GM10266 (cell line): ENCODE results near the gene KRTAP5-7.

ENCODE experiments used
- DNase-seq: peaks from one replicate; pipeline ENCODE4 v3.0.0; 2012; ENCODE audit errors: extremely low spot score
- CTCF ChIP-seq: IDR thresholded peaks from 2 replicates; pipeline ENCODE4 v1.5.1; 2012; ENCODE audit warnings: mild to moderate bottlenecking, low read depth; ENCODE audit not compliant: control insufficient read depth, insufficient read depth; ENCODE audit errors: missing control alignments

Gene KRTAP5-7

GRCh38 chr11:71490044-71490730 is 36.9 kb upstream of the KRTAP5-7 start:
- no peak for TF ChIP-seq CTCF

GRCh38 chr11:71490731-71491390 is 36.2 kb upstream of the KRTAP5-7 start:
- TF ChIP-seq CTCF = no peak
- DNase-seq = no peak

More at GRCh38 chr11:71490044-71490730, 36.9 kb upstream of the KRTAP5-7 start:
- DNase-seq = no peak

GRCh38 chr11:71491531-71491930 is 35.5 kb upstream of the KRTAP5-7 start:
- no peak for TF ChIP-seq CTCF
- DNase-seq = no peak

GRCh38 chr11:71491940-71492339 is 35.1 kb upstream of the KRTAP5-7 start:
- TF ChIP-seq CTCF = no peak
- no peak for DNase-seq

DNA sequence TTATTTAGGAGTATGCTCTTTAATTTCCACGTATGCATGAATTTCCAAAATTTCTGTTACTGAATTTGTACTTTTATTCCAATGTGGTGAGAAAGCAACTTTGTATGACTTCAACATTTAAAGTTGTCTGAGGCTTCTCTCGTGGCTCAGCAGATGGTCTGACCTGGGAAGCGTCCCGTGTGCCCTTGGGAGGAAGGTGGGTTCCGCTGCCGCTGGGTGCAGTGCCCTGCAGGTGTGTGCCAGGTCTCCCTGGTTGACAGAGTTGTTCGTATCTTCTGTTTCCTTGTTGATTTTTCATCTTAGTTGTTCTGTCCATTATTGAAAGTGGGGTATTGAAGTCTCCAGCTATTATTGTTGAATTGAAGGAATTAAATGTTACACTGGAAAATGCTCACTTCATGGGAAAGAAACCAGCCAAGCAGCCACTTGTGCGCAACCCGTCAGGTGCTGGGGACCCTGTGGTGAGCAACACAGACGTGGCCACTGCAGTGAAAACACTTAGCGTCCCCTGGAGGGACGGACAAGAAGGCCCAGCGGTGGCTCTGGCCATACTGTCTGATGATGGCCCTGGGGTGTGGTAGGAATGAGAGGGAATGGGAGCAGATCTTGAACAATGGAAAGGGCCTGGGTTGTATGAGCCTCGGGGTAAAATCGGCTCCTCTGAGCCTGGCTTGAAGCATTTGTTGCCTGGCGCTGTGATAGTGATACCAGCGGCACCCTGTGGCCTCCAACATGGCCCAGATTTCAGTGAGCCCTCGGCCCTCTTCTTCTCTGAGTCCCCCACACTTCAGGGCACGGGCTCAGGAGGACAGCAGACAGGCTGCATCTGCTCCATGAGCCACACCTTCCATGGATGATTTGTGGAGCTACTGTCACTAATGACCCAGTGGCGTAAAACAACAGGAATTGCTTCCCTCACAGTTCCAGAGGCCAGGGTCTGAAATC is 31.5 kb upstream of the KRTAP5-7 start:
- TF ChIP-seq CTCF = no peak
- DNase-seq = no peak

- TF ChIP-seq CTCF = no peak
These were observed 30.6 kb upstream of the KRTAP5-7 start for GRCh38 chr11:71496421-71496820.

GRCh38 chr11:71498091-71498490 is 29.0 kb upstream of the KRTAP5-7 start:
- TF ChIP-seq CTCF = no peak
- no peak for DNase-seq

More at GRCh38 chr11:71496421-71496820, 30.6 kb upstream of the KRTAP5-7 start:
- no peak for DNase-seq
